DND-41 (cell line): ENCODE measurements around the gene CNRIP1.
"Not testable (repeated sequence)": the region's sequence is repeated elsewhere in the genome, so short reads cannot be mapped to it uniquely, and the experiment has no call there.

Experiments
- ATAC-seq: fragments of 200-7000 bp; cut with Tn5 transposase; 3 replicates; pipeline ENCODE4 v1.9.1; 2021; ENCODE audit warnings: low read depth; ENCODE audit not compliant: insufficient read depth
- DNase-seq: peaks from one replicate; pipeline ENCODE4 v3.0.0-alpha.2; 2020
- H2AFZ ChIP-seq: 2 replicates; pipeline ENCODE4 v1.6.0; 2012; ENCODE audit warnings: low read depth, low read length
- H3K27ac ChIP-seq: 2 replicates; pipeline ENCODE4 v1.5.1; 2012; ENCODE audit warnings: low read length, inconsistent platforms
- H3K27me3 ChIP-seq: fragments of 200-600 bp; sonication (generic); 2 replicates; pipeline ENCODE4 v1.6.0; 2012; ENCODE audit warnings: low read length, mild to moderate bottlenecking, inconsistent platforms; ENCODE audit not compliant: insufficient read depth, poor library complexity
- H3K36me3 ChIP-seq: 2 replicates; pipeline ENCODE4 v1.5.1; 2012; ENCODE audit warnings: low read length, inconsistent platforms; ENCODE audit not compliant: insufficient read depth
- H3K4me1 ChIP-seq: 2 replicates; pipeline ENCODE4 v1.5.1; 2012; ENCODE audit warnings: mild to moderate bottlenecking, low read length; ENCODE audit not compliant: insufficient read depth
- H3K4me2 ChIP-seq: 2 replicates; pipeline ENCODE4 v1.6.0; 2012; ENCODE audit warnings: mild to moderate bottlenecking, moderate library complexity, low read length, inconsistent platforms; ENCODE audit not compliant: insufficient read depth
- H3K4me3 ChIP-seq, 2 experiments: fragments of 200-600 bp in 1 of 2; shearing (Covaris generic) in 1 of 2; 2 replicates each; pipeline ENCODE4 v1.5.1; 2012 to 2016; ENCODE audit warnings: inconsistent platforms in 2 of 2, low read length in 2 of 2, mild to moderate bottlenecking in 2 of 2, low read depth in 1 of 2, moderate library complexity in 1 of 2
- H3K79me2 ChIP-seq: 2 replicates; pipeline ENCODE4 v1.6.0; 2012; ENCODE audit warnings: low read length, inconsistent platforms; ENCODE audit not compliant: insufficient read depth
- H3K9ac ChIP-seq: 2 replicates; pipeline ENCODE4 v1.6.0; 2012; ENCODE audit warnings: low read depth, mild to moderate bottlenecking, inconsistent platforms, low read length, moderate library complexity
- H3K9me3 ChIP-seq: 2 replicates; pipeline ENCODE4 v1.5.1; 2012; ENCODE audit warnings: low read length, moderate library complexity, mild to moderate bottlenecking, inconsistent platforms; ENCODE audit not compliant: insufficient read depth, severe bottlenecking
- H4K20me1 ChIP-seq: 2 replicates; pipeline ENCODE4 v1.6.0; 2012; ENCODE audit warnings: low read length; ENCODE audit not compliant: insufficient read depth
- CTCF ChIP-seq: IDR thresholded peaks from 2 replicates; pipeline ENCODE4 v1.5.1; 2012; ENCODE audit warnings: borderline replicate concordance, low read length, moderate library complexity, mild to moderate bottlenecking; ENCODE audit not compliant: poor library complexity, severe bottlenecking; ENCODE audit errors: extremely low read depth
- EZH2 ChIP-seq: IDR thresholded peaks from 3 replicates; pipeline ENCODE4 v1.6.1; 2012; ENCODE audit warnings: borderline replicate concordance, low read depth, mild to moderate bottlenecking, moderate library complexity, low read length, inconsistent platforms; ENCODE audit not compliant: severe bottlenecking

The CNRIP1 gene

GRCh38 chr2:68309426-68309825 lies 10.3 kb downstream of the CNRIP1 start:
- no peaks in the 10 kb centered on the region for H3K36me3 ChIP-seq
- H3K4me2 ChIP-seq: no peak overlapping the region

GRCh38 chr2:68303902-68304272 lies 15.9 kb downstream of the CNRIP1 start:
- H3K36me3 ChIP-seq: not testable (repeated sequence)

More at GRCh38 chr2:68309426-68309825, 10.3 kb downstream of the CNRIP1 start:
- H3K4me1 ChIP-seq: no peaks in the 10 kb centered on the region
- no peaks in the 10 kb centered on the region for H4K20me1 ChIP-seq
- no peak overlapping the region for H3K4me3 ChIP-seq
- no peaks in the 10 kb centered on the region for H3K9me3 ChIP-seq
- no peak for TF ChIP-seq CTCF
- TF ChIP-seq EZH2: no peak
- DNase-seq: no peak
- no peak overlapping the region for H3K27ac ChIP-seq
- H2AFZ ChIP-seq: no peak overlapping the region
- no peaks in the 10 kb centered on the region for H3K79me2 ChIP-seq
- no peak overlapping the region for H3K9ac ChIP-seq
- ATAC-seq: no peak
- H3K27me3 ChIP-seq: peaks cover 3% of the 10 kb centered on the region

GRCh38 chr2:68303033-68303901 lies 16.5 kb downstream of the CNRIP1 start:
- Histone ChIP-seq H3K27me3 (no peaks in the 10 kb centered on the region), H2AFZ (no peak overlapping the region), H3K4me3 (no peak overlapping the region), H3K9ac (no peak overlapping the region), H3K4me1 (no peaks in the 10 kb centered on the region), H3K4me2 (no peak overlapping the region), H4K20me1 (no peaks in the 10 kb centered on the region), H3K36me3 (no peaks in the 10 kb centered on the region), H3K27ac (no peak overlapping the region), H3K79me2 (no peaks in the 10 kb centered on the region), H3K9me3 (no peaks in the 10 kb centered on the region)
- DNase-seq (no peak), ATAC-seq (no peak)
- no peak for TF ChIP-seq EZH2

More at GRCh38 chr2:68303902-68304272, 15.9 kb downstream of the CNRIP1 start:
- H3K4me1 ChIP-seq, H3K27me3 ChIP-seq, H3K9ac ChIP-seq, DNase-seq, H3K9me3 ChIP-seq, H4K20me1 ChIP-seq, H3K79me2 ChIP-seq, H3K27ac ChIP-seq, ATAC-seq, H2AFZ ChIP-seq, H3K4me2 ChIP-seq, H3K4me3 ChIP-seq: not testable (repeated sequence)

GRCh38 chr2:68302281-68302875 lies 17.4 kb downstream of the CNRIP1 start:
- H2AFZ ChIP-seq: no peak overlapping the region

More at GRCh38 chr2:68302281-68302875, 17.4 kb downstream of the CNRIP1 start:
- no peaks in the 10 kb centered on the region for H3K9me3 ChIP-seq
- no peak for TF ChIP-seq EZH2
- TF ChIP-seq CTCF: no peak
- no peak overlapping the region for H3K27ac ChIP-seq
- no peak overlapping the region for H3K9ac ChIP-seq
- no peak for DNase-seq
- no peaks in the 10 kb centered on the region for H4K20me1 ChIP-seq
- no peak overlapping the region for H3K4me2 ChIP-seq
- no peaks in the 10 kb centered on the region for H3K36me3 ChIP-seq
- no peaks in the 10 kb centered on the region for H3K27me3 ChIP-seq
- no peak overlapping the region for H3K4me3 ChIP-seq
- no peak for ATAC-seq
- no peaks in the 10 kb centered on the region for H3K79me2 ChIP-seq
- no peaks in the 10 kb centered on the region for H3K4me1 ChIP-seq
